HFFc6 (cell line): ENCODE results near the gene GALNTL6. TPM values are rescaled to one million over a fixed set of nuclear protein-coding genes. Genes with fewer than 3 reads are reported as not detected.

Experiments
- DNase-seq: peaks from one replicate; pipeline ENCODE4 v3.0.0-alpha.2; 2018
- H3K27ac Mint-ChIP-seq: 2 replicates; pipeline ENCODE4 v1.8.0; 2020; ENCODE audit warnings: mild to moderate bottlenecking, mixed read lengths
- H3K27me3 Mint-ChIP-seq: 2 replicates; pipeline ENCODE4 v1.8.0; 2021; ENCODE audit warnings: mild to moderate bottlenecking, moderate library complexity, mixed read lengths; ENCODE audit not compliant: insufficient read depth
- H3K36me3 Mint-ChIP-seq: 2 replicates; pipeline ENCODE4 v1.8.0; 2021; ENCODE audit warnings: low read depth, mixed read lengths
- H3K4me1 Mint-ChIP-seq: 2 replicates; pipeline ENCODE4 v1.8.0; 2020; ENCODE audit warnings: low read depth, mixed read lengths
- H3K4me3 Mint-ChIP-seq: 2 replicates; pipeline ENCODE4 v1.8.0; 2020; ENCODE audit warnings: mild to moderate bottlenecking, moderate library complexity, mixed read lengths
- H3K9me3 Mint-ChIP-seq: 2 replicates; pipeline ENCODE4 v1.8.0; 2020; ENCODE audit warnings: mild to moderate bottlenecking, mixed read lengths
- total RNA-seq, 6 experiments: library from RNA; stranded (reverse); fragmentation: NEBNext Ultra II Directional; extraction: Animal tissue kit (Norgen Biotek cat#: 25700); gene quantifications; 2 replicates in 1 of 6; 3 replicates in 5 of 6; pipeline ENCODE4 v1.2.3, GENCODE V29; 2021
- TF ChIP-seq, protein P1 (sequence below): fragments of 200-600 bp; sonication (generic); IDR thresholded peaks from 2 replicates; pipeline ENCODE4 v1.5.0; 2021; ENCODE audit warnings: antibody characterized with exemption, mild to moderate bottlenecking

Gene GALNTL6
- total RNA-seq, 6 experiments from 2014 or later, result 0.07 TPM; not detected in 5

DNA sequence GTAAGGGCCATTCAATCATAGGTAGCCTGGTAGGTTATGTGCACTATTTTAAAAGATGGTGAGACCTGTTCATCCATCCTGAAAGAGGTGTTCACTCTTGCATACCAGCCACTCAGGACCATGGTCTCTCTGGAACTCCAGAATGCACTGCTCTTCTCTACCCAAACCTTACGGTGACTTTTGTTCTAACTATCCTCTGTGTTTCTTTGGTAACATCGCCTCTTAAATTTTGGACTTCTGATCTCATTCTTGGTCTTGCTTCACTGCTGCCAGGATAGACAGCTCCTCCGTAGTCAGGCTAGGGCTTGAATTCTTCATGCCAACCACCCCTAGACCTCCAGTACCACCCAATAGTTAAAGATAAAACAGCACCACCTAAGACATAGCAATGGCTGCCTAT is 1009.1 kb downstream of the GALNTL6 start:
- H3K27me3 Mint-ChIP-seq, result no peaks in the 10 kb centered on the region; the same call in 1 of the 2 replicates

DNA sequence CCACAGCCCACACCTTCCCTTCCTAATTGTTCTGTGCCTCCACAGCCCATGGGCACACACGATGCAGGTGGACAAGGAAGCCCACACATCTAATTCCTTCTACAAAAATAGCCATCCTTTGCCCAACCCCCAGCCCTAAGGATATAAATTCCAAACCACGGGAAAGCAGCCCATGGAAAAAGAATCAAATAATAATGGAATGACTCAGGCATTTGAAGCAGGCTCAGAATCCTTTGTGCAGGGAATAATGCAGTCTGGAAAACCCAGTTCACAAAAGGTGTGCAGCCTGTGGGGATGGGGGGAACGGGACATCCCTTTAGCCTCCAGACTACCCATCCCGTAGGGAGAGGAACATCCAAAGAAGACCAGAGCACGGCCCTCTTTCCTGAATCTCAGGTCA is 1013.1 kb downstream of the GALNTL6 start:
- Mint-ChIP-seq H3K27ac (no peak overlapping the region), H3K36me3 (no peaks in the 10 kb centered on the region), H3K27me3 (peaks cover 2% of the 10 kb centered on the region; the same call in 1 of the 2 replicates), H3K4me1 (peaks cover 9% of the 10 kb centered on the region; the same call in 1 of the 2 replicates), H3K4me3 (no peak overlapping the region), H3K9me3 (no peaks in the 10 kb centered on the region)
- TF ChIP-seq, protein P1, sequence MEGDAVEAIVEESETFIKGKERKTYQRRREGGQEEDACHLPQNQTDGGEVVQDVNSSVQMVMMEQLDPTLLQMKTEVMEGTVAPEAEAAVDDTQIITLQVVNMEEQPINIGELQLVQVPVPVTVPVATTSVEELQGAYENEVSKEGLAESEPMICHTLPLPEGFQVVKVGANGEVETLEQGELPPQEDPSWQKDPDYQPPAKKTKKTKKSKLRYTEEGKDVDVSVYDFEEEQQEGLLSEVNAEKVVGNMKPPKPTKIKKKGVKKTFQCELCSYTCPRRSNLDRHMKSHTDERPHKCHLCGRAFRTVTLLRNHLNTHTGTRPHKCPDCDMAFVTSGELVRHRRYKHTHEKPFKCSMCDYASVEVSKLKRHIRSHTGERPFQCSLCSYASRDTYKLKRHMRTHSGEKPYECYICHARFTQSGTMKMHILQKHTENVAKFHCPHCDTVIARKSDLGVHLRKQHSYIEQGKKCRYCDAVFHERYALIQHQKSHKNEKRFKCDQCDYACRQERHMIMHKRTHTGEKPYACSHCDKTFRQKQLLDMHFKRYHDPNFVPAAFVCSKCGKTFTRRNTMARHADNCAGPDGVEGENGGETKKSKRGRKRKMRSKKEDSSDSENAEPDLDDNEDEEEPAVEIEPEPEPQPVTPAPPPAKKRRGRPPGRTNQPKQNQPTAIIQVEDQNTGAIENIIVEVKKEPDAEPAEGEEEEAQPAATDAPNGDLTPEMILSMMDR, result no peak
- DNase-seq, result no peak

More for the DNA sequence above, 1009.1 kb downstream of the GALNTL6 start:
- H3K27ac Mint-ChIP-seq, result no peak overlapping the region
- no peak for DNase-seq
- H3K36me3 Mint-ChIP-seq, result no peaks in the 10 kb centered on the region
- no peaks in the 10 kb centered on the region for H3K9me3 Mint-ChIP-seq
- TF ChIP-seq, protein P1, result no peak
- no peak overlapping the region for H3K4me3 Mint-ChIP-seq
- H3K4me1 Mint-ChIP-seq, result peaks cover 9% of the 10 kb centered on the region; the same call in 1 of the 2 replicates

- Mint-ChIP-seq H3K4me1 (peaks cover 9% of the 10 kb centered on the region; the same call in 1 of the 2 replicates), H3K27ac (no peak overlapping the region; the same call in 1 of the 2 replicates), H3K27me3 (peaks cover 2% of the 10 kb centered on the region; the same call in 1 of the 2 replicates), H3K9me3 (no peaks in the 10 kb centered on the region), H3K36me3 (no peaks in the 10 kb centered on the region), H3K4me3 (no peak overlapping the region)
- DNase-seq, result no peak
- TF ChIP-seq, protein P1, result no peak
Observed at GRCh38 chr4:172826861-172827260, 1013.7 kb downstream of the GALNTL6 start.

DNA sequence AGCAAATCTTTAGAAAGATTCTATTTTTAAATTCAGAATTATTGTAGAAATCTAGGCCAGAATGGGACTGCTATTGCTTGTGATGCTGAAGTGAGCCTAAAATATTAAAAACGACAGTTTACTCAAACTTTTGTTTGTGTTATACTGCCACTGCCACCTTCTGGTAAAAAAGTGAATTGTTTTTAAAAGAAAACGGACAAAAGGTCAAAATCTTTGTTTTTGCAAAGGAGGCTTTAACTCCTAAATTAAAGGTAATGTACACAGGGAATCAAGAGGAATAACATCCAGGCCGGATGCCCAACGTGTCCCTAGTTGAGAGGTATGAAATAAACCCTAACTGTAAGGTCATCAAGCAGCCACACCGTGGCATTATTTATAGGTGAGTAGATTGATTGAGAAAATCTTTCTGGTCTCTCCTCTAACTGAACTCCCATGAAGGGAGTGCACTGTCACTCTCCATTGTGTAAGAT is 1017.1 kb downstream of the GALNTL6 start:
- DNase-seq, result no peak
- H3K4me1 Mint-ChIP-seq, result peaks cover 9% of the 10 kb centered on the region; the same call in 1 of the 2 replicates
- H3K36me3 Mint-ChIP-seq, result no peaks in the 10 kb centered on the region
- no peak overlapping the region for H3K27ac Mint-ChIP-seq
- TF ChIP-seq, protein P1, result peak; percentile 86
- H3K9me3 Mint-ChIP-seq, result no peaks in the 10 kb centered on the region; the same call in 1 of the 2 replicates
- no peak overlapping the region for H3K4me3 Mint-ChIP-seq
- peaks cover 4% of the 10 kb centered on the region; the same call in 1 of the 2 replicates for H3K27me3 Mint-ChIP-seq

- Mint-ChIP-seq H3K27me3 (peaks cover 2% of the 10 kb centered on the region; the same call in 1 of the 2 replicates), H3K4me1 (no peaks in the 10 kb centered on the region; the same call in 1 of the 2 replicates)
Observed at GRCh38 chr4:172836661-172837060, 1023.5 kb downstream of the GALNTL6 start.

More at GRCh38 chr4:172836661-172837060, 1023.5 kb downstream of the GALNTL6 start:
- H3K4me3 Mint-ChIP-seq, result no peak overlapping the region
- H3K36me3 Mint-ChIP-seq, result no peaks in the 10 kb centered on the region
- TF ChIP-seq, protein P1, result no peak
- no peaks in the 10 kb centered on the region; the same call in 1 of the 2 replicates for H3K9me3 Mint-ChIP-seq
- no peak overlapping the region for H3K27ac Mint-ChIP-seq
- no peak for DNase-seq
